H1 (cell line): Measurements from ENCODE around the gene THUMPD2. TPM values are rescaled to one million over a fixed set of nuclear protein-coding genes. Genes with fewer than 3 reads are reported as not detected.
A peak's percentile ranks its signal among the peaks of the same experiment; 100 is the strongest.

Experiments
- CTCF ChIA-PET: fragments of 300-600 bp; sonication (Branson Sonifier 250); formaldehyde crosslinking; loops from one replicate; lab custom pipeline; 2021; ENCODE audit not compliant: partially characterized antibody; lab: Charles Lee
- POLR2A ChIA-PET: fragments of 300-600 bp; sonication (Branson Sonifier 250); formaldehyde crosslinking; loops from one replicate; lab custom pipeline; 2021; ENCODE audit warnings: inconsistent platforms; ENCODE audit not compliant: partially characterized antibody; lab: Charles Lee
- DNase-seq, 2 experiments: peaks; one replicate each; pipeline versions ENCODE4 v3.0.0 to v3.0.0-alpha.2; 2010 to 2022; ENCODE audit warnings: low spot score in 2 of 2, low read depth in 1 of 2, mixed read lengths in 1 of 2
- FAIRE-seq: peaks from 2 replicates; lab custom pipeline; 2011; peaks lifted over from hg19 to GRCh38; lab: Jason Lieb, UNC
- H2AFZ ChIP-seq: 2 replicates; pipeline ENCODE4 v1.8.1; 2012; ENCODE audit warnings: low read length, inconsistent platforms
- H2AK5ac ChIP-seq: 2 replicates; pipeline ENCODE4 v1.6.1; 2013; ENCODE audit warnings: low read depth, low read length
- H2BK120ac ChIP-seq: replicated peaks from 2 replicates; pipeline ENCODE3; 2013; ENCODE audit warnings: low read depth, low read length, inconsistent platforms
- H2BK12ac ChIP-seq: 2 replicates; pipeline ENCODE4 v1.6.1; 2013; ENCODE audit warnings: low read depth, low read length
- H2BK15ac ChIP-seq: 2 replicates; pipeline ENCODE4 v1.6.1; 2013; ENCODE audit warnings: low read length
- H2BK20ac ChIP-seq: 2 replicates; pipeline ENCODE4 v1.6.1; 2013; ENCODE audit warnings: low read length
- H2BK5ac ChIP-seq: 2 replicates; pipeline ENCODE4 v1.6.1; 2013; ENCODE audit warnings: low read depth, low read length
- H3K14ac ChIP-seq: 2 replicates; pipeline ENCODE4 v1.6.1; 2013; ENCODE audit warnings: inconsistent platforms; ENCODE audit not compliant: insufficient read length
- H3K18ac ChIP-seq: 2 replicates; pipeline ENCODE4 v1.6.1; 2013; ENCODE audit warnings: low read length; ENCODE audit errors: extremely low read depth
- H3K23ac ChIP-seq: 2 replicates; pipeline ENCODE4 v1.6.1; 2013; ENCODE audit warnings: inconsistent platforms; ENCODE audit not compliant: insufficient read length
- H3K23me2 ChIP-seq: 2 replicates; pipeline ENCODE4 v1.6.1; 2013; ENCODE audit warnings: low read depth, low read length
- H3K27ac ChIP-seq: 2 replicates; pipeline ENCODE4 v1.6.1; 2011; ENCODE audit warnings: low read depth, low read length, inconsistent platforms
- H3K27me3 ChIP-seq, 4 experiments: replicated peaks in 1 of 4; 1 replicate in 1 of 4; 2 replicates in 3 of 4; pipeline versions ENCODE4 v1.6.1 to v1.8.1; 2011 to 2013; ENCODE audit warnings: low read length in 3 of 4, mild to moderate bottlenecking in 3 of 4, inconsistent platforms in 2 of 4, mixed read lengths in 2 of 4, moderate library complexity in 1 of 4; ENCODE audit not compliant: control insufficient read depth in 3 of 4, insufficient read depth in 3 of 4; ENCODE audit errors: extremely low read depth in 1 of 4
- H3K36me3 ChIP-seq, 4 experiments: 2 replicates each; pipeline versions ENCODE4 v1.6.1 to v1.8.1; 2011 to 2013; ENCODE audit warnings: mild to moderate bottlenecking in 4 of 4, low read length in 3 of 4, moderate library complexity in 2 of 4, control low read depth in 1 of 4, inconsistent platforms in 1 of 4; ENCODE audit not compliant: insufficient read depth in 4 of 4, control insufficient read depth in 2 of 4
- H3K4ac ChIP-seq: replicated peaks from 2 replicates; pipeline ENCODE3; 2013; ENCODE audit warnings: low read length, low read depth, mixed read lengths, inconsistent platforms; ENCODE audit not compliant: insufficient read length
- H3K4me1 ChIP-seq, 4 experiments: replicated peaks in 1 of 4; 1 replicate in 1 of 4; 2 replicates in 3 of 4; pipeline versions ENCODE4 v1.6.1 to v1.8.1; 2011 to 2013; ENCODE audit warnings: low read length in 3 of 4, inconsistent platforms in 2 of 4, mixed read lengths in 1 of 4; ENCODE audit not compliant: insufficient read depth in 4 of 4, control insufficient read depth in 3 of 4
- H3K4me2 ChIP-seq, 2 experiments: 2 replicates each; pipeline versions ENCODE4 v1.6.1 to v1.8.1; 2011 to 2013; ENCODE audit warnings: low read depth in 2 of 2, low read length in 2 of 2, control low read depth in 1 of 2, inconsistent platforms in 1 of 2, mild to moderate bottlenecking in 1 of 2; ENCODE audit not compliant: insufficient read depth in 1 of 2
- H3K4me3 ChIP-seq, 4 experiments: fragments of 200-600, 300-600 bp in 1 of 4; sonication (generic), shearing (Covaris generic), sonication (Bioruptor Twin) in 1 of 4; 2 replicates each; pipeline versions ENCODE4 v1.5.1 to v1.8.1; 2011 to 2016; ENCODE audit warnings: low read length in 4 of 4, low read depth in 3 of 4, control low read depth in 2 of 4, inconsistent platforms in 2 of 4, mild to moderate bottlenecking in 2 of 4, mixed read lengths in 1 of 4, moderate library complexity in 1 of 4; ENCODE audit not compliant: insufficient read depth in 2 of 4; ENCODE audit errors: extremely low read depth in 1 of 4
- H3K56ac ChIP-seq: replicated peaks from 2 replicates; pipeline ENCODE3; 2013; ENCODE audit warnings: low read depth, mild to moderate bottlenecking, mixed read lengths, low read length, inconsistent platforms; ENCODE audit not compliant: insufficient read length
- H3K79me1 ChIP-seq: 2 replicates; pipeline ENCODE4 v1.6.1; 2013; ENCODE audit warnings: low read depth, low read length, control low read depth
- H3K79me2 ChIP-seq, 2 experiments: 2 replicates each; pipeline versions ENCODE4 v1.6.1 to v1.8.1; 2012 to 2013; ENCODE audit warnings: low read length in 2 of 2, mild to moderate bottlenecking in 2 of 2, inconsistent platforms in 1 of 2; ENCODE audit not compliant: insufficient read depth in 2 of 2, control insufficient read depth in 1 of 2
- H3K9ac ChIP-seq, 4 experiments: replicated peaks in 1 of 4; 1 replicate in 1 of 4; 2 replicates in 3 of 4; pipeline versions ENCODE4 v1.6.1 to v1.8.1; 2011 to 2013; ENCODE audit warnings: low read depth in 3 of 4, low read length in 3 of 4, control low read depth in 2 of 4, mild to moderate bottlenecking in 2 of 4, moderate library complexity in 2 of 4, inconsistent platforms in 1 of 4; ENCODE audit errors: extremely low read depth in 1 of 4
- H3K9me3 ChIP-seq, 2 experiments: 2 replicates each; pipeline versions ENCODE4 v1.6.1 to v1.8.1; 2012 to 2013; ENCODE audit warnings: mild to moderate bottlenecking in 2 of 2, moderate library complexity in 2 of 2, control low read depth in 1 of 2, inconsistent platforms in 1 of 2, low read depth in 1 of 2, low read length in 1 of 2, mixed read lengths in 1 of 2; ENCODE audit not compliant: insufficient read depth in 2 of 2
- H4K20me1 ChIP-seq, 2 experiments: replicated peaks in 1 of 2; 2 replicates each; pipeline versions ENCODE3 to v1.8.1; 2011 to 2013; ENCODE audit warnings: inconsistent platforms in 2 of 2, low read length in 2 of 2, mild to moderate bottlenecking in 1 of 2; ENCODE audit not compliant: insufficient read depth in 2 of 2, control insufficient read depth in 1 of 2
- H4K5ac ChIP-seq: 2 replicates; pipeline ENCODE4 v1.6.1; 2013; ENCODE audit warnings: low read length, low read depth, mixed read lengths, inconsistent platforms; ENCODE audit not compliant: insufficient read length
- H4K8ac ChIP-seq: 2 replicates; pipeline ENCODE4 v1.8.0; 2013; ENCODE audit warnings: mild to moderate bottlenecking, moderate library complexity, low read length, inconsistent platforms; ENCODE audit not compliant: insufficient read depth; ENCODE audit errors: extremely low read depth
- H4K91ac ChIP-seq: replicated peaks from 2 replicates; pipeline ENCODE3; 2013; ENCODE audit warnings: low read length, mixed read lengths, inconsistent platforms; ENCODE audit not compliant: insufficient read length
- EP300 ChIP-seq, 2 experiments: IDR thresholded peaks; 1 replicate in 1 of 2; 2 replicates in 1 of 2; pipeline ENCODE4 v1.6.1; 2011 to 2012; ENCODE audit warnings: low read depth in 2 of 2, low read length in 2 of 2, mild to moderate bottlenecking in 2 of 2, borderline replicate concordance in 1 of 2, inconsistent platforms in 1 of 2, moderate library complexity in 1 of 2
- HDAC2 ChIP-seq, 2 experiments: fragments of 300-600 bp in 1 of 2; sonication (generic) in 1 of 2; IDR thresholded peaks; 2 replicates each; pipeline ENCODE4 v1.6.1; 2011 to 2012; ENCODE audit warnings: low read depth in 2 of 2, low read length in 2 of 2, mild to moderate bottlenecking in 2 of 2, moderate library complexity in 2 of 2, borderline replicate concordance in 1 of 2, inconsistent platforms in 1 of 2
- KDM1A ChIP-seq: fragments of 200-600, 300-600 bp; sonication (generic); IDR thresholded peaks from 2 replicates; pipeline ENCODE4 v1.7.1; 2016; ENCODE audit warnings: mild to moderate bottlenecking, low read length, borderline replicate concordance
- KDM4A ChIP-seq: IDR thresholded peaks from one replicate; pipeline ENCODE4 v1.7.1; 2012; ENCODE audit warnings: low read depth, mild to moderate bottlenecking, moderate library complexity, low read length, inconsistent platforms; ENCODE audit not compliant: severe bottlenecking
- MAFK ChIP-seq: IDR thresholded peaks from 2 replicates; pipeline ENCODE4 v1.6.1; 2012; ENCODE audit warnings: low read depth, mild to moderate bottlenecking, improper control_type of control experiment, low read length
- SAP30 ChIP-seq: fragments of 300-600 bp; sonication (generic); IDR thresholded peaks from 2 replicates; pipeline ENCODE4 v1.7.1; 2012; ENCODE audit warnings: low read length, moderate library complexity, mild to moderate bottlenecking, inconsistent platforms; ENCODE audit not compliant: insufficient read depth, insufficient replicate concordance
- SIN3A ChIP-seq, 2 experiments: IDR thresholded peaks in 1 of 2; conservative IDR thresholded peaks in 1 of 2; 2 replicates each; pipeline ENCODE4 v1.6.1; 2011 to 2012; ENCODE audit warnings: low read length in 2 of 2, improper control_type of control experiment in 1 of 2, low read depth in 1 of 2, mild to moderate bottlenecking in 1 of 2
- SP2 ChIP-seq: IDR thresholded peaks from 2 replicates; pipeline ENCODE4 v1.6.1; 2012; ENCODE audit warnings: mild to moderate bottlenecking, low read length, inconsistent platforms
- WGBS, 2 experiments: shearing (Covaris generic) in 1 of 2; methylation state at CpG; one replicate each; pipeline versions ENCODE4 v1.1.6 to v1.1.7; 2013 to 2015; ENCODE audit warnings: low lambda C conversion rate in 2 of 2, mixed read lengths in 2 of 2, inconsistent platforms in 1 of 2, low coverage in 1 of 2, missing lambda C conversion rate in 1 of 2; ENCODE audit not compliant: insufficient replicate concordance in 2 of 2, insufficient coverage in 1 of 2, insufficient read length in 1 of 2; ENCODE audit errors: extremely low coverage in 1 of 2, missing lambda C conversion rate in 1 of 2; 5-methylcytosine and 5-hydroxymethylcytosine counted together
- polyA plus RNA-seq, 7 experiments: library from polyadenylated mRNA; depleted of rRNA in 3 of 7; stranded (reverse) in 5 of 7; unstranded in 2 of 7; fragments of >200 nt in 5 of 7; fragments of 200-250 nt in 2 of 7; gene quantifications; 1 replicate in 5 of 7; 2 replicates in 1 of 7; 4 replicates in 1 of 7; pipeline versions ENCODE4 v1.2.1 to v1.2.3, GENCODE V29; 2011 to 2013; ENCODE audit warnings: missing spikeins in 2 of 7, mixed read lengths in 2 of 7
- total RNA-seq: library from RNA; stranded (reverse); fragmentation: NEBNext Ultra II Directional; extraction: Animal tissue kit (Norgen Biotek cat#: 25700); gene quantifications from 2 replicates; pipeline ENCODE4 v1.2.1, GENCODE V29; 2021

THUMPD2 gene
- total and polyA plus RNA-seq, 2 of the 8 experiments (the other 6 are each of a cell fraction or from before 2014, with no cell fraction given) = 8.6 to 17.0 TPM

- no peak overlapping the region for H2BK5ac ChIP-seq
- no peaks in the 10 kb centered on the region for H3K27me3 ChIP-seq
- H2BK12ac ChIP-seq = no peak overlapping the region
- no peak overlapping the region for H2BK20ac ChIP-seq
- CTCF ChIA-PET = interaction anchor here (0.7 kb wide), 1 partner anchor 47 kb away, joined by 3 read pairs; no protein-coding TSS in a partner anchor
- H3K79me2 ChIP-seq = peaks cover 0 to 43% of the 10 kb centered on the region in 2 experiments; a peak in 2 of 4 replicates
- H4K8ac ChIP-seq = no peak overlapping the region
- WGBS, 2 experiments = 67% methylated on average over 7 of the region's 9 CpGs; no CpG with 5 or more reads in 1 of the 2 experiments
- no peak overlapping the region for H2BK15ac ChIP-seq
- no peak overlapping the region for H2AK5ac ChIP-seq
- peak overlapping the region; percentile 68 to 69 for H3K4me2 ChIP-seq
- no peak for TF ChIP-seq SP2
- TF ChIP-seq EP300 (IDR thresholded peaks at IDR 0.05; ENCODE audit: borderline replicate concordance in 1 of 2, low read depth in 2 of 2, low read length in 2 of 2) = no peak
- no peak for TF ChIP-seq MAFK
- TF ChIP-seq HDAC2 (IDR thresholded peaks at IDR 0.05; ENCODE audit: borderline replicate concordance in 1 of 2, low read depth in 2 of 2, low read length in 2 of 2) = peak in 1 of 2 experiments; percentile 93; a peak in 1 of 4 replicates
- TF ChIP-seq SIN3A (conservative IDR thresholded peaks at IDR 0.05 in 1 of 2, IDR thresholded peaks at IDR 0.05 in 1 of 2; ENCODE audit: low read depth in 1 of 2, low read length in 2 of 2) = 0 out of 4 replicates have a peak, but pooled peaks of 1 of the 2 experiments have one; percentile 4
- TF ChIP-seq KDM4A = peak; percentile 1
- TF ChIP-seq KDM1A = peak; percentile 100
- no peak for TF ChIP-seq SAP30
- TF ChIP-seq, all 59 proteins: peak for 4
- Histone ChIP-seq H3K36me3 (peaks cover 0 to 5% (median 2%) of the 10 kb centered on the region in 4 experiments; a peak in 3 of 8 replicates), H3K79me1 (0 out of 2 replicates have a peak, but pooled peaks cover 2% of the 10 kb centered on the region), H3K9me3 (no peaks in the 10 kb centered on the region; a peak in 1 of 4 replicates), H3K14ac (no peak overlapping the region), H3K4me1 (peaks cover 2 to 4% (median 3%) of the 10 kb centered on the region in 4 experiments; a peak in 5 of 7 replicates), H3K27ac (no peak overlapping the region), H3K56ac (no peak overlapping the region), H3K9ac (no peak overlapping the region), H4K20me1 (peaks cover 0 to 4% of the 10 kb centered on the region in 2 experiments), H3K23me2 (no peaks in the 10 kb centered on the region; the same call in 1 of the 2 replicates), H3K18ac (no peak overlapping the region), H3K4ac (no peak overlapping the region), H2AFZ (0 out of 2 replicates have a peak overlapping the region, but pooled peaks have one; percentile 64), H3K4me3 (peak overlapping the region in 3 of 4 experiments; percentile 65 to 86 (median 68); a peak in 5 of 8 replicates), H2BK120ac (no peak overlapping the region), H4K5ac (no peak overlapping the region), H3K23ac (no peak overlapping the region), H4K91ac (peak overlapping the region; percentile 50)
- POLR2A ChIA-PET = interaction anchor here (0.6 to 1.0 kb wide), 2 partner anchors 41 to 93 kb away, joined by 3 to 5 read pairs; no protein-coding TSS in a partner anchor
- DNase-seq = no peak
- no peak for FAIRE-seq
Measured at GRCh38 chr2:39779341-39779851, 338 bp upstream of the THUMPD2 start.
